HL-60 (cell line): ENCODE data around the gene AADAT.
"Not testable (repeated sequence)": the region's sequence is repeated elsewhere in the genome, so short reads cannot be mapped to it uniquely, and the experiment has no call there.

Experiments used
- DNase-seq, 2 experiments: peaks; one replicate each; pipeline ENCODE4 v3.0.0-alpha.2; 2010 to 2020; ENCODE audit warnings: low read depth in 1 of 2, low spot score in 1 of 2
- H3K27ac ChIP-seq: fragments of 250-450 bp; sonication (Bioruptor Pico); replicated peaks from 2 replicates; pipeline ENCODE4 v1.5.1; 2020; ENCODE audit warnings: mild to moderate bottlenecking, moderate library complexity
- H3K27me3 ChIP-seq: fragments of 250-450 bp; sonication (Bioruptor Pico); 2 replicates; pipeline ENCODE4 v1.5.1; 2021; ENCODE audit warnings: mild to moderate bottlenecking, moderate library complexity; ENCODE audit not compliant: insufficient read depth, poor library complexity, severe bottlenecking
- H3K4me3 ChIP-seq: replicated peaks from 2 replicates; pipeline ENCODE4 v1.5.1; 2011; ENCODE audit warnings: mild to moderate bottlenecking, control low read depth, low read length; ENCODE audit not compliant: insufficient read depth
- GABPA ChIP-seq: IDR thresholded peaks from 2 replicates; pipeline ENCODE4 v1.6.1; 2012; ENCODE audit warnings: low read depth
- POLR2AphosphoS5 ChIP-seq: IDR thresholded peaks from 2 replicates; pipeline ENCODE4 v1.6.1; 2012; ENCODE audit warnings: low read depth
- SPI1 ChIP-seq: IDR thresholded peaks from 2 replicates; pipeline ENCODE4 v1.6.1; 2012; ENCODE audit warnings: low read depth, mild to moderate bottlenecking, borderline replicate concordance
- TF ChIP-seq, protein P1 (sequence below): IDR thresholded peaks from 2 replicates; pipeline ENCODE4 v1.6.1; 2012; ENCODE audit warnings: low read depth; ENCODE audit not compliant: insufficient replicate concordance
- TF ChIP-seq, protein P2 (sequence below): IDR thresholded peaks from one replicate; pipeline ENCODE4 v1.5.1; 2011; ENCODE audit warnings: low read length, control low read depth, inconsistent platforms; ENCODE audit not compliant: insufficient read depth

AADAT gene

DNA sequence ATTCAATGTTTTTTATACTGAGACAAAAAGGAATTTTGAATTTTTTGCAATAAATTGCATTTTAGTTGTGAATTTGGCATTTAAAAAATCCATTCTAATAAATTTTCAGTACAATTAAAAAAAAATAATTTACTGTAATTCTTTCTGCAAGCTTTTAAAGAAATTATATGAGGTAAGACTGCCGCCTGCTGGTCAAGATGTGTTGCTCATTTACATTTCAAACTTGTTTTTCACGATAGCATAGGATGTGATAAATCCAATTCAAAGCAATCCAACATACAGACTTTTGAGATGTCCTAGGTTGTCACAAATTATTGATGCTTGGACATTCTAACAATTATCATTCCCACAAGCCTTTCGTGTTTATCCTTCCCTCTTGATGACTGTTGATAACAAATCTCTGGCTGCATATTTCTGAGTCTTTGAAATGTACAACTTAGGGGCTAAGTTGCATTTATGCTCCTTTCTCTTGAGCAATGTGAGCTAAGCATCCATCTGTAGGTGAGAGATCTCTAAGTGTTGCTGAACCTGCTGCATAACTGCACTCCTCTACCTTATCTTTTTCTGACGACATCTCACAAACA is 41.9 kb downstream of the AADAT start:
- DNase-seq = peak in 1 of 2 experiments; percentile 44
- TF ChIP-seq GABPA (no peak), SPI1 (no peak), POLR2AphosphoS5 (no peak)
- TF ChIP-seq, protein P1, sequence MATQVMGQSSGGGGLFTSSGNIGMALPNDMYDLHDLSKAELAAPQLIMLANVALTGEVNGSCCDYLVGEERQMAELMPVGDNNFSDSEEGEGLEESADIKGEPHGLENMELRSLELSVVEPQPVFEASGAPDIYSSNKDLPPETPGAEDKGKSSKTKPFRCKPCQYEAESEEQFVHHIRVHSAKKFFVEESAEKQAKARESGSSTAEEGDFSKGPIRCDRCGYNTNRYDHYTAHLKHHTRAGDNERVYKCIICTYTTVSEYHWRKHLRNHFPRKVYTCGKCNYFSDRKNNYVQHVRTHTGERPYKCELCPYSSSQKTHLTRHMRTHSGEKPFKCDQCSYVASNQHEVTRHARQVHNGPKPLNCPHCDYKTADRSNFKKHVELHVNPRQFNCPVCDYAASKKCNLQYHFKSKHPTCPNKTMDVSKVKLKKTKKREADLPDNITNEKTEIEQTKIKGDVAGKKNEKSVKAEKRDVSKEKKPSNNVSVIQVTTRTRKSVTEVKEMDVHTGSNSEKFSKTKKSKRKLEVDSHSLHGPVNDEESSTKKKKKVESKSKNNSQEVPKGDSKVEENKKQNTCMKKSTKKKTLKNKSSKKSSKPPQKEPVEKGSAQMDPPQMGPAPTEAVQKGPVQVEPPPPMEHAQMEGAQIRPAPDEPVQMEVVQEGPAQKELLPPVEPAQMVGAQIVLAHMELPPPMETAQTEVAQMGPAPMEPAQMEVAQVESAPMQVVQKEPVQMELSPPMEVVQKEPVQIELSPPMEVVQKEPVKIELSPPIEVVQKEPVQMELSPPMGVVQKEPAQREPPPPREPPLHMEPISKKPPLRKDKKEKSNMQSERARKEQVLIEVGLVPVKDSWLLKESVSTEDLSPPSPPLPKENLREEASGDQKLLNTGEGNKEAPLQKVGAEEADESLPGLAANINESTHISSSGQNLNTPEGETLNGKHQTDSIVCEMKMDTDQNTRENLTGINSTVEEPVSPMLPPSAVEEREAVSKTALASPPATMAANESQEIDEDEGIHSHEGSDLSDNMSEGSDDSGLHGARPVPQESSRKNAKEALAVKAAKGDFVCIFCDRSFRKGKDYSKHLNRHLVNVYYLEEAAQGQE = no peak
- TF ChIP-seq, protein P2, sequence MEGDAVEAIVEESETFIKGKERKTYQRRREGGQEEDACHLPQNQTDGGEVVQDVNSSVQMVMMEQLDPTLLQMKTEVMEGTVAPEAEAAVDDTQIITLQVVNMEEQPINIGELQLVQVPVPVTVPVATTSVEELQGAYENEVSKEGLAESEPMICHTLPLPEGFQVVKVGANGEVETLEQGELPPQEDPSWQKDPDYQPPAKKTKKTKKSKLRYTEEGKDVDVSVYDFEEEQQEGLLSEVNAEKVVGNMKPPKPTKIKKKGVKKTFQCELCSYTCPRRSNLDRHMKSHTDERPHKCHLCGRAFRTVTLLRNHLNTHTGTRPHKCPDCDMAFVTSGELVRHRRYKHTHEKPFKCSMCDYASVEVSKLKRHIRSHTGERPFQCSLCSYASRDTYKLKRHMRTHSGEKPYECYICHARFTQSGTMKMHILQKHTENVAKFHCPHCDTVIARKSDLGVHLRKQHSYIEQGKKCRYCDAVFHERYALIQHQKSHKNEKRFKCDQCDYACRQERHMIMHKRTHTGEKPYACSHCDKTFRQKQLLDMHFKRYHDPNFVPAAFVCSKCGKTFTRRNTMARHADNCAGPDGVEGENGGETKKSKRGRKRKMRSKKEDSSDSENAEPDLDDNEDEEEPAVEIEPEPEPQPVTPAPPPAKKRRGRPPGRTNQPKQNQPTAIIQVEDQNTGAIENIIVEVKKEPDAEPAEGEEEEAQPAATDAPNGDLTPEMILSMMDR = peak; percentile 42
- no peak overlapping the region for H3K4me3 ChIP-seq

DNA sequence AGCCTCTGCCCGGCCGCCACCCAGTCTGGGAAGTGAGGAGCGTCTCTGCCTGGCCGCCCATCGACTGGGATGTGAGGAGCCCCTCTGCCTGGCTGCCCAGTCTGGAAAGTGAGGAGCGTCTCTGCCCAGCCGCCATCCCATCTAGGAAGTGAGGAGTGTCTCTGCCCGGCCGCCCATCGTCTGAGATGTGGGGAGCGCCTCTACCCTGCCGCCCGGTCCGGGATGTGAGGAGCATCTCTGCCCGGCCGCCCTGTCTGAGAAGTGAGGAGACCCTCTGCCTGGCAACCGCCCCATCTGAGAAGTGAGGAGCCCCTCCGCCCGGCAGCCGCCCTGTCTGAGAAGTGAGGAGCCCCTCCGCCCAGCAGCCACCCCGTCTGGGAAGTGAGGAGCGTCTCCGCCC is 43.6 kb downstream of the AADAT start:
- H3K27ac ChIP-seq, H3K27me3 ChIP-seq, DNase-seq, H3K4me3 ChIP-seq: not testable (repeated sequence)

More for the DNA sequence above, 41.9 kb downstream of the AADAT start:
- no peak overlapping the region for H3K27ac ChIP-seq
- no peaks in the 10 kb centered on the region for H3K27me3 ChIP-seq

DNA sequence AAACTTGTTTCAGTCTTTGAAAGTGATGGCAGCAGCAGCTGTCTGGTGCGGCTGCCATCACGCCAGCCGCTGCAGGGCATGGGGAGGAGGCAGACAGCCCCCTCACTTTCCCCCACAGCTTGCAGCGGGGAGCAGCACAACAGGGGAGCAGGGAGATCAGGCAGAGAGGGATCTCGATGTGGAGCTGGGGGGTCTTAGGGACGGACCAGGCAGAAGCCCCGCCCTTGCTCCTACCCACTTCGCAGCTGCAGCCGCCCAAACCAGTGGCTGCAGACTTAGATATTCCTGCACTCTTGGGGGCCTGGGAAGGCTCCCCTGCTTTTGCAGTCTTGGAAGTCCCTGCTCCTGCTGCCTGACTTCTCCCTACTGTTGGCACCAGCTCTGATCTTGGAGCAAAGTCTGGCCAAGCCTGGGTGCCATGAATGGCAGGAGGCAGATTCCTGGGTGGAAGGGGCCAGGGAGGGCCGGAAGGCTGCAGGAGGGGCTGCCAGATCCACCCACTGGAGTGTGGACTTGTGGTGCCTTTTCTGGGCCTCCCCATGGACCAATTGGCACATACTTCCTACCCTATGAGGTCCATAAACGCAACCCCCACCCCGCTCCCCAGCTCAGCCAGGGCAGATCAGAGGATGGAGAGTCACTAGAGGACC is 49.6 kb downstream of the AADAT start:
- DNase-seq = no peak
- H3K27ac ChIP-seq = no peak overlapping the region
- H3K27me3 ChIP-seq = no peaks in the 10 kb centered on the region
- TF ChIP-seq SPI1 (no peak), GABPA (no peak), POLR2AphosphoS5 (no peak)
- TF ChIP-seq, protein P2 = no peak
- TF ChIP-seq, protein P1 = no peak
- no peak overlapping the region for H3K4me3 ChIP-seq

DNA sequence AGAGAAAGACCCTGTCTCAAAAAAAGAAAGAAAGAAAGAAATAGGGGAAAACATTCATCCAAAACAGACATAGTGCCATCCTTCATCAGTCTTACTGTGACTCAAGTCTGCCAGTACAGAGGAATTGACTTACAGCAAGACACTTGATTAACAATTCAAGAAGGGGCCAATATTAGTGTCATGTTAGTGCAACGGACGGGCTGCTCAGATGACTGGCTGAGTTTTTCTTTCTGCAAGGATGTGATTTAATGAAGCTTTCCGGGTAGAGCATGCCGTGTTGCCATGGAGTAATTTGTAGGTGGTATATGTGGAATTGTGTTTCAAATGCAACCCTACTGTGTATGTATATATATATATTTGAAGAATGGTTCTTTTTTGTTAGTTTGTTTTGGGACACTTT is 51.0 kb downstream of the AADAT start:
- no peak for DNase-seq
- Histone ChIP-seq H3K27ac (no peak overlapping the region), H3K27me3 (no peaks in the 10 kb centered on the region), H3K4me3 (no peak overlapping the region)
- TF ChIP-seq GABPA (no peak), SPI1 (no peak)
- TF ChIP-seq, protein P1 = no peak
